Loucy (cell line): ENCODE measurements around the gene EME1.

ENCODE experiments used
- H2AFZ ChIP-seq: fragments of 200-600 bp; sonication (generic); 2 replicates; pipeline ENCODE4 v1.6.0; 2016; ENCODE audit warnings: antibody characterized with exemption, mild to moderate bottlenecking, low read length, moderate library complexity
- H3F3A ChIP-seq: fragments of 200-600 bp; 2 replicates; pipeline ENCODE4 v1.6.0; 2016; ENCODE audit warnings: antibody characterized with exemption, low read depth, mild to moderate bottlenecking
- H3K27me3 ChIP-seq: fragments of 200-600 bp; sonication (generic); 2 replicates; pipeline ENCODE4 v1.6.1; 2014; ENCODE audit warnings: low read length, mild to moderate bottlenecking; ENCODE audit not compliant: insufficient read depth, poor library complexity, severe bottlenecking
- H3K36me3 ChIP-seq: fragments of 200-600 bp; sonication (generic); 2 replicates; pipeline ENCODE4 v1.6.1; 2016; ENCODE audit warnings: low read length; ENCODE audit not compliant: insufficient read depth
- H3K4me1 ChIP-seq: fragments of 200-600 bp; sonication (generic); 2 replicates; pipeline ENCODE4 v1.5.1; 2014; ENCODE audit warnings: low read length, mild to moderate bottlenecking; ENCODE audit not compliant: insufficient read depth, poor library complexity, severe bottlenecking
- H3K4me2 ChIP-seq: fragments of 200-600 bp; sonication (generic); 2 replicates; pipeline ENCODE4 v1.6.0; 2014; ENCODE audit warnings: antibody characterized with exemption, low read length, low read depth, mild to moderate bottlenecking; ENCODE audit not compliant: poor library complexity, severe bottlenecking
- H3K4me3 ChIP-seq: fragments of 200-600 bp; sonication (generic); 2 replicates; pipeline ENCODE4 v1.5.1; 2014; ENCODE audit warnings: low read length, mild to moderate bottlenecking, mixed read lengths; ENCODE audit not compliant: poor library complexity, severe bottlenecking
- H3K79me2 ChIP-seq: fragments of 200-600 bp; sonication (generic); 2 replicates; pipeline ENCODE4 v1.6.1; 2014; ENCODE audit warnings: low read length; ENCODE audit not compliant: insufficient read depth
- H3K9ac ChIP-seq: fragments of 200-600 bp; sonication (generic); 2 replicates; pipeline ENCODE4 v1.6.0; 2014; ENCODE audit warnings: mild to moderate bottlenecking, low read depth, low read length, moderate library complexity; ENCODE audit not compliant: poor library complexity, severe bottlenecking
- H3K9me2 ChIP-seq: fragments of 200-600 bp; sonication (generic); replicated peaks from 2 replicates; pipeline ENCODE4 v1.6.1; 2016; ENCODE audit warnings: low read depth, low read length, mixed read lengths
- H3K9me3 ChIP-seq: fragments of 200-600 bp; sonication (generic); 2 replicates; pipeline ENCODE4 v1.6.1; 2014; ENCODE audit warnings: mild to moderate bottlenecking, antibody characterized with exemption, low read length, low read depth; ENCODE audit not compliant: insufficient read depth
- H4K20me1 ChIP-seq: fragments of 200-600 bp; sonication (generic); 2 replicates; pipeline ENCODE4 v1.6.0; 2014; ENCODE audit warnings: antibody characterized with exemption, low read length, mild to moderate bottlenecking; ENCODE audit not compliant: insufficient read depth, poor library complexity, severe bottlenecking
- EZH2phosphoT487 ChIP-seq: fragments of 200-600 bp; IDR thresholded peaks from 2 replicates; pipeline ENCODE4 v1.6.1; 2018; ENCODE audit warnings: antibody characterized with exemption, mild to moderate bottlenecking, moderate library complexity, borderline replicate concordance
- TF ChIP-seq, protein P1 (sequence below): fragments of 200-600 bp; sonication (generic); conservative IDR thresholded peaks from 2 replicates; pipeline ENCODE4 v1.5.1; 2014; ENCODE audit warnings: mild to moderate bottlenecking, antibody characterized with exemption, low read length

Gene EME1

DNA sequence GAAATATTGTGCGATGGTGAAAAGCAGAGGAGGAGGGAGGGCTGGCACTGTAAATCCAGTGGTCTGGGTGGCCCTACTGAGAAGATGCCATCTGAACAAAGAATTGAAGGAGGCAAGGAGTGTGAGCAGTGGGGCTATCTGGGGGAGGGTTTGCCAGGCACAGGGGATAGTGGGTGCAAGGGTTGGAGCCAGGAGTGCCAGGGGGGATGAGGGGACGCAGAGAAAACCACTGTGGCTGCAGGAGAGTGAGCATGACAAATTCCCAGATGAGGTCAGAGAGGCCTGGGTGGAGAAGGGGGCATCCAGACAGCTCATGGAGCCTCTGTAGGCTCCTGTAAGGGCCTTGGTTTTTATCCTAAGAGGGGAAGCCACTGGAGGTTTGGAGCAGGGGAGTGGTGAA is 22.3 kb upstream of the EME1 start:
- no peaks in the 10 kb centered on the region for H4K20me1 ChIP-seq
- TF ChIP-seq, protein P1, sequence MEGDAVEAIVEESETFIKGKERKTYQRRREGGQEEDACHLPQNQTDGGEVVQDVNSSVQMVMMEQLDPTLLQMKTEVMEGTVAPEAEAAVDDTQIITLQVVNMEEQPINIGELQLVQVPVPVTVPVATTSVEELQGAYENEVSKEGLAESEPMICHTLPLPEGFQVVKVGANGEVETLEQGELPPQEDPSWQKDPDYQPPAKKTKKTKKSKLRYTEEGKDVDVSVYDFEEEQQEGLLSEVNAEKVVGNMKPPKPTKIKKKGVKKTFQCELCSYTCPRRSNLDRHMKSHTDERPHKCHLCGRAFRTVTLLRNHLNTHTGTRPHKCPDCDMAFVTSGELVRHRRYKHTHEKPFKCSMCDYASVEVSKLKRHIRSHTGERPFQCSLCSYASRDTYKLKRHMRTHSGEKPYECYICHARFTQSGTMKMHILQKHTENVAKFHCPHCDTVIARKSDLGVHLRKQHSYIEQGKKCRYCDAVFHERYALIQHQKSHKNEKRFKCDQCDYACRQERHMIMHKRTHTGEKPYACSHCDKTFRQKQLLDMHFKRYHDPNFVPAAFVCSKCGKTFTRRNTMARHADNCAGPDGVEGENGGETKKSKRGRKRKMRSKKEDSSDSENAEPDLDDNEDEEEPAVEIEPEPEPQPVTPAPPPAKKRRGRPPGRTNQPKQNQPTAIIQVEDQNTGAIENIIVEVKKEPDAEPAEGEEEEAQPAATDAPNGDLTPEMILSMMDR: no peak
- TF ChIP-seq EZH2phosphoT487: no peak
- H3K9ac ChIP-seq: no peak overlapping the region
- H3K36me3 ChIP-seq: peaks cover 12% of the 10 kb centered on the region; the same call in 1 of the 2 replicates
- H3K4me1 ChIP-seq: peaks cover 26% of the 10 kb centered on the region
- no peak overlapping the region for H2AFZ ChIP-seq
- no peak overlapping the region for H3K4me2 ChIP-seq
- no peaks in the 10 kb centered on the region for H3K27me3 ChIP-seq
- no peak overlapping the region for H3K4me3 ChIP-seq
- H3F3A ChIP-seq: no peaks in the 10 kb centered on the region
- H3K79me2 ChIP-seq: peaks cover 27% of the 10 kb centered on the region
- no peaks in the 10 kb centered on the region for H3K9me3 ChIP-seq
- no peaks in the 10 kb centered on the region for H3K9me2 ChIP-seq

DNA sequence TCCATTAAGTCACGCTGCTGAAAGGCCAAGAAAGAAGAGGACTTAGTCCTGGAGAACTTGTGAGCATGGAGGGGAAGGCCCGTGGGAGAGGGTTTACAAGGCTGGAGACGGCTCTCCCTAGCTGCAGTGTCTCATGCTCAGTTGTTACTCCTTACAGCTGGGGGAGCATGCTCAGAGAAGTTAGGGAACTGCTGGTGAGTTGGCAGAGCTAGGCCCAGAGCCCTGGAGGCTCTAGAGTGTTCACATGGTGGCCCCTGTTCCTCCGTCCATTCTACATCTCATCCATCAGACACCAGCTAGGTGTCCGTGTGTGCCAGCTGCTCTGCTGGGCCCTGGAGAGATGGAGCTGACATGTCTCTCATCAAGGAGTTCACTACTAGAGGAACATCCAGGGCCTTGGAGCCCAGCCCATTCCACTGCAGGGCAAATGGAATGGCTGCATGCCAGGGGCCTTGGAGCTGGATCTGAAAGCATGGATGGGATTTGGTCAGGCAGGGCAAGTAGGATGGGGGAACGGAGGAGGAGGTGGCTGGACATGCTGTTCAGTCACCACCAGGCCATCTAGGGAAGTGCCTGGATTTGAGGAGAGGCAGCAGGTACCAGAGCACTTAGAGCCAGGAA is 20.8 kb upstream of the EME1 start:
- Histone ChIP-seq H3K9me2 (no peaks in the 10 kb centered on the region), H3K4me2 (no peak overlapping the region), H3K79me2 (peaks cover 17% of the 10 kb centered on the region), H3K4me1 (peaks cover 19% of the 10 kb centered on the region), H3F3A (no peaks in the 10 kb centered on the region), H3K9me3 (no peaks in the 10 kb centered on the region), H4K20me1 (no peaks in the 10 kb centered on the region), H3K9ac (no peak overlapping the region), H3K4me3 (no peak overlapping the region), H3K27me3 (no peaks in the 10 kb centered on the region), H3K36me3 (peaks cover 27% of the 10 kb centered on the region; the same call in 1 of the 2 replicates), H2AFZ (no peak overlapping the region)
- TF ChIP-seq EZH2phosphoT487: no peak
- TF ChIP-seq, protein P1: no peak

DNA sequence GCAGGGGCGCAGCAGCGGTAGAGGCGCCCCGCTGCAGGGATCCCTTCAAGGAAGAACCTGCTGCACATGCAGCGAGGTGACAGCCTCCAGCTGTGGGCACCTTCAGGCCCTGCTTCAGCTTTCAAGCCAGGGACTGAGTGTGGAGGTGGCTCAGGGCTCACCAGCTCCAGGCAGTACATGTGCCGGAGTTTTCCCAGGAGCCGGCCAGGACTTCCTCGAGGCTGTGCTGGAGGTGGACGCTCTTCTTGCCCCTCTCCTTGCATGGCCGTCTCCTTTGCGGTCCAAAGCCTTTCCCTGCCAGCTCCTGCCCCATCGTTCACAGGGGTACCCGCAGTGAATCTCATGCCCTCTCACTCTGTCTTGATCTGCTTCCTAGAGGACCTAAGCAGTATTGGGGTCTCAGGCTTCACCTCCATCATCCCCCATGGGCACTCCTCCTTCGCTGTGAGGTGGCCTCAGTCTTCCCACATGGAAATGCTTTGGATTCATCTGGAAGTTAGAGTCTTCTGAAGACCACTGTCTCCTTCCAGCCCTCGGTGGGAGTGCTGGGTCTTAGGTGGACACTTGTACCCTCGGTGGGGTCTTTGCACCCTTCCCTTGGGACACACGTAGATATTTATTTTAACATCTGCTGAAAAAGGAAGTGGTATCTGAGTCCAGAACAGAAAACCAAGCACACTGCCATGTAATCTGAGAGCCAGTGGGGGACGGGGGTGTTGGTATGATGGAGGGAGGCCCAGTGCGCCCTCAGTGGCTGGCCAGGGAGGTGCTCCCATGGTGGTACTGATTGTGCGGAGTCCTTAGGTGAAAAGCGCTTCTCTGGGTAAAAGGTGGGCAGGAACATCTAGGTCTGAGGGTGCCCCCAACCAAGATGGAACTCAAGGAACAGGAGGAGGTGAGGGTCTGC is 20.1 kb upstream of the EME1 start:
- Histone ChIP-seq H3K9me2 (no peaks in the 10 kb centered on the region), H3K4me1 (peaks cover 11% of the 10 kb centered on the region), H3K9ac (no peak overlapping the region), H3K9me3 (no peaks in the 10 kb centered on the region), H3F3A (no peaks in the 10 kb centered on the region), H3K27me3 (no peaks in the 10 kb centered on the region), H3K79me2 (peaks cover 11% of the 10 kb centered on the region; the same call in 1 of the 2 replicates), H4K20me1 (no peaks in the 10 kb centered on the region), H3K4me3 (no peak overlapping the region), H2AFZ (no peak overlapping the region), H3K36me3 (peaks cover 31% of the 10 kb centered on the region; the same call in 1 of the 2 replicates), H3K4me2 (no peak overlapping the region)
- TF ChIP-seq EZH2phosphoT487: no peak
- TF ChIP-seq, protein P1: no peak; the same call in 1 of the 2 replicates
